GM12875 (cell line): ENCODE measurements around the gene SACS.
A peak's percentile ranks its signal among the peaks of the same experiment; 100 is the strongest.

Experiments
- H3K4me3 ChIP-seq: one replicate; pipeline ENCODE4 v1.5.1; 2011; ENCODE audit warnings: low read depth, low read length, control low read depth
- CTCF ChIP-seq: IDR thresholded peaks from 2 replicates; pipeline ENCODE4 v1.5.1; 2011; ENCODE audit warnings: low read depth, mild to moderate bottlenecking, control low read depth, inconsistent platforms, low read length, moderate library complexity, borderline replicate concordance; ENCODE audit not compliant: insufficient read depth

The SACS gene

GRCh38 chr13:23470790-23471614 is 37.5 kb upstream of the SACS start:
- H3K4me3 ChIP-seq = no peak overlapping the region
- no peak for TF ChIP-seq CTCF

- TF ChIP-seq CTCF = no peak
- H3K4me3 ChIP-seq = no peak overlapping the region
Measured at GRCh38 chr13:23469951-23470421, 36.5 kb upstream of the SACS start.

- TF ChIP-seq CTCF = no peak
- H3K4me3 ChIP-seq = no peak overlapping the region
Measured at GRCh38 chr13:23468811-23469210, 35.3 kb upstream of the SACS start.

- TF ChIP-seq CTCF = no peak
- H3K4me3 ChIP-seq = no peak overlapping the region
Measured at GRCh38 chr13:23467932-23468278, 34.4 kb upstream of the SACS start.

GRCh38 chr13:23467048-23467931 is 33.8 kb upstream of the SACS start:
- no peak overlapping the region for H3K4me3 ChIP-seq
- TF ChIP-seq CTCF = no peak

GRCh38 chr13:23466144-23467002 is 32.9 kb upstream of the SACS start:
- peak; percentile 52 for TF ChIP-seq CTCF
- H3K4me3 ChIP-seq = peak overlapping the region; percentile 63
